MM.1S (cell line): Measurements from ENCODE around the gene PSMA7.

Source experiments
- DNase-seq: peaks from one replicate; pipeline ENCODE4 v3.0.0-alpha.2; 2015
- H2AFZ ChIP-seq: fragments of 300-600 bp; sonication (generic); 2 replicates; pipeline ENCODE4 v1.6.0; 2016; ENCODE audit warnings: antibody characterized with exemption, low read length
- H3F3A ChIP-seq: fragments of 300-600 bp; sonication (generic); 2 replicates; pipeline ENCODE4 v1.6.1; 2016; ENCODE audit warnings: mild to moderate bottlenecking, antibody characterized with exemption, low read length, moderate library complexity, mixed read lengths; ENCODE audit not compliant: insufficient read depth
- H3K27ac ChIP-seq: fragments of 300-600 bp; sonication (generic); 2 replicates; pipeline ENCODE4 v1.5.1; 2016; ENCODE audit warnings: mild to moderate bottlenecking, low read length
- H3K27me3 ChIP-seq: fragments of 300-600 bp; sonication (generic); replicated peaks from 2 replicates; pipeline ENCODE4 v1.6.0; 2016; ENCODE audit warnings: low read length; ENCODE audit not compliant: insufficient read depth
- H3K36me3 ChIP-seq: fragments of 300-600 bp; sonication (generic); replicated peaks from 2 replicates; pipeline ENCODE4 v1.6.1; 2016; ENCODE audit warnings: mild to moderate bottlenecking, low read length, mixed read lengths; ENCODE audit not compliant: insufficient read depth
- H3K4me1 ChIP-seq: fragments of 300-600 bp; sonication (generic); 2 replicates; pipeline ENCODE4 v1.6.1; 2016; ENCODE audit warnings: low read length, mixed read lengths
- H3K4me2 ChIP-seq: fragments of 300-600 bp; sonication (generic); 2 replicates; pipeline ENCODE4 v1.6.0; 2016; ENCODE audit warnings: low read depth, low read length
- H3K4me3 ChIP-seq: fragments of 300-600 bp; sonication (generic); 2 replicates; pipeline ENCODE4 v1.5.1; 2016; ENCODE audit warnings: low read length, mixed read lengths
- H3K79me2 ChIP-seq: fragments of 300-600 bp; sonication (generic); 2 replicates; pipeline ENCODE4 v1.6.1; 2016; ENCODE audit warnings: mixed run types, low read length, mixed read lengths
- H3K9ac ChIP-seq: fragments of 300-600 bp; sonication (generic); 2 replicates; pipeline ENCODE4 v1.6.1; 2016; ENCODE audit warnings: low read length, mixed read lengths
- H3K9me2 ChIP-seq: fragments of 300-600 bp; sonication (generic); replicated peaks from 2 replicates; pipeline ENCODE4 v1.6.1; 2016; ENCODE audit warnings: mild to moderate bottlenecking, low read length, mixed read lengths; ENCODE audit not compliant: insufficient read depth
- H3K9me3 ChIP-seq: fragments of 300-600 bp; sonication (generic); replicated peaks from 2 replicates; pipeline ENCODE4 v1.6.1; 2016; ENCODE audit warnings: mild to moderate bottlenecking, low read length, mixed read lengths; ENCODE audit not compliant: insufficient read depth
- H4K20me1 ChIP-seq: fragments of 300-600 bp; sonication (generic); 2 replicates; pipeline ENCODE4 v1.6.1; 2016; ENCODE audit warnings: mild to moderate bottlenecking, low read length, moderate library complexity, mixed read lengths; ENCODE audit not compliant: insufficient read depth
- CTCF ChIP-seq: fragments of 300-600 bp; sonication (generic); IDR thresholded peaks from 2 replicates; pipeline ENCODE4 v1.5.1; 2016; ENCODE audit warnings: antibody characterized with exemption, low read length, mixed read lengths
- EZH2 ChIP-seq: fragments of 300-600 bp; sonication (generic); optimal IDR thresholded peaks from 2 replicates; pipeline ENCODE3; 2017; ENCODE audit warnings: low read depth, mild to moderate bottlenecking, antibody characterized with exemption, low read length, mixed read lengths
- EZH2phosphoT487 ChIP-seq: fragments of 300-600 bp; sonication (generic); IDR thresholded peaks from 2 replicates; pipeline ENCODE4 v1.6.1; 2018; ENCODE audit warnings: antibody characterized with exemption, low read length

The PSMA7 gene

GRCh38 chr20:62155428-62156253 lies 12.4 kb upstream of the PSMA7 start:
- no peak for TF ChIP-seq EZH2
- TF ChIP-seq EZH2phosphoT487, result no peak
- TF ChIP-seq CTCF, result no peak
- no peak overlapping the region for H3K27ac ChIP-seq
- H3K27me3 ChIP-seq, result no peaks in the 10 kb centered on the region
- H3K4me1 ChIP-seq, result no peaks in the 10 kb centered on the region
- no peak overlapping the region for H3K4me3 ChIP-seq
- H3K9me3 ChIP-seq, result no peaks in the 10 kb centered on the region
- no peak overlapping the region for H2AFZ ChIP-seq
- peaks cover 62% of the 10 kb centered on the region for H3K79me2 ChIP-seq
- H3K36me3 ChIP-seq, result no peaks in the 10 kb centered on the region
- no peaks in the 10 kb centered on the region for H3F3A ChIP-seq
- DNase-seq, result no peak
- H3K4me2 ChIP-seq, result no peak overlapping the region
- no peaks in the 10 kb centered on the region for H4K20me1 ChIP-seq
- H3K9me2 ChIP-seq, result no peaks in the 10 kb centered on the region
- H3K9ac ChIP-seq, result no peak overlapping the region

- no peak overlapping the region for H3K27ac ChIP-seq
- DNase-seq, result no peak
- no peaks in the 10 kb centered on the region for H3K4me1 ChIP-seq
- H2AFZ ChIP-seq, result no peak overlapping the region
- no peak overlapping the region for H3K9ac ChIP-seq
- H3K4me3 ChIP-seq, result no peak overlapping the region
- H3K27me3 ChIP-seq, result no peaks in the 10 kb centered on the region
- H3F3A ChIP-seq, result no peaks in the 10 kb centered on the region
- no peak overlapping the region for H3K4me2 ChIP-seq
- no peaks in the 10 kb centered on the region for H3K36me3 ChIP-seq
- peaks cover 80% of the 10 kb centered on the region for H3K79me2 ChIP-seq
- 0 out of 2 replicates have a peak, but pooled peaks cover 2% of the 10 kb centered on the region for H4K20me1 ChIP-seq
- no peaks in the 10 kb centered on the region for H3K9me3 ChIP-seq
- TF ChIP-seq EZH2 (no peak), EZH2phosphoT487 (no peak), CTCF (no peak)
- no peaks in the 10 kb centered on the region for H3K9me2 ChIP-seq
These were observed 8.7 kb upstream of the PSMA7 start for GRCh38 chr20:62151835-62152364.

- Histone ChIP-seq H3K79me2 (peaks cover 80% of the 10 kb centered on the region), H3K27ac (no peak overlapping the region), H3F3A (no peaks in the 10 kb centered on the region), H3K9me2 (no peaks in the 10 kb centered on the region), H4K20me1 (0 out of 2 replicates have a peak, but pooled peaks cover 3% of the 10 kb centered on the region), H3K4me2 (no peak overlapping the region), H2AFZ (no peak overlapping the region), H3K4me1 (no peaks in the 10 kb centered on the region), H3K9me3 (no peaks in the 10 kb centered on the region), H3K4me3 (no peak overlapping the region), H3K36me3 (no peaks in the 10 kb centered on the region), H3K9ac (no peak overlapping the region), H3K27me3 (no peaks in the 10 kb centered on the region)
- DNase-seq, result no peak
- TF ChIP-seq CTCF (no peak), EZH2phosphoT487 (no peak), EZH2 (no peak)
These were observed 8.0 kb upstream of the PSMA7 start for GRCh38 chr20:62151225-62151624.
